Activated naive CD4-positive, alpha-beta T cell treated with anti-CD3 and anti-CD28 coated beads, Interleukin-2, amount 50 U/mL, for 16 hours (primary cell): ENCODE results near the gene ST6GALNAC3.

Experiments
- DNase-seq: peaks from one replicate; pipeline ENCODE4 v3.0.0-alpha.2; 2020

Gene ST6GALNAC3

GRCh38 chr1:76256289-76257223 lies 182.0 kb downstream of the ST6GALNAC3 start:
- DNase-seq: no peak

DNA sequence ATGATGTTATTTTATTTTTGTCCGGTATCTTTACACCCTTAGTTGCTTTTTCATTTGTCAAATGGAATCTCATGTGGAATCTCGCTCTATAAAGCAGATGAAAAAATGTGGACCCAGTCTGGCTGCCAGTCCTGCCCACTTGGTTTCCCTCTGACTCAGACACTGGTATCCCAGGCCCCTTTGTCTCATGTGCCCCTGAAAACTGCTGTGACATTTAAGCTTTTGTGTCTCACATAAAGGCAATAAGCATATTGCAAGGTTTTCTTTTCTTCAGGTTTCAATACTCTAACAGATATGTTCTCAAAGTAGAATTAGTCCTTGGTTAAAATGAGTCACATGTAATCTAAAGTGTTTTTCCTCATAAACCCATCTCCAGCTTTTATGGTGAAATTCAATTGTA lies 183.3 kb downstream of the ST6GALNAC3 start:
- peak; percentile 38 for DNase-seq

- DNase-seq: no peak
Measured at GRCh38 chr1:76259270-76259669, 184.7 kb downstream of the ST6GALNAC3 start.

GRCh38 chr1:76260279-76260678 lies 185.7 kb downstream of the ST6GALNAC3 start:
- DNase-seq: no peak

DNA sequence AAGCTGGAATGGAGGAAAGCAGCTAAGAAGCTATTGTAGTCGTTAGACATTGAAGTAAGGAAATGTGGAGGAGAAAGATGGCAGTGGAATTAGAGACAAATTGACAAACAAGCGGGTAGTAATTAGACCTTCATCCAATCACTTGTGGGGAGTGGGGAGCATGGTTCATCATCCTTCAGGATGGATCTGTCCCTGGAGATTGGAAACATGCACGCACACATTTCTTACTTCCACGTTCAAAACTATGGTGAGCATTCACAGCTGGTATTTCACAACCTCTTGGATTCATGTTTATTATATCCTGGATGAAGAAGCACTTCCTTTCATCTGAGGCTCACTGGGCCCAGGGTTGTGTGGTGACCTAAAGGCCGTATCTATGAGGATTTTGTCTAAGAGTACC lies 188.1 kb downstream of the ST6GALNAC3 start:
- no peak for DNase-seq

DNA sequence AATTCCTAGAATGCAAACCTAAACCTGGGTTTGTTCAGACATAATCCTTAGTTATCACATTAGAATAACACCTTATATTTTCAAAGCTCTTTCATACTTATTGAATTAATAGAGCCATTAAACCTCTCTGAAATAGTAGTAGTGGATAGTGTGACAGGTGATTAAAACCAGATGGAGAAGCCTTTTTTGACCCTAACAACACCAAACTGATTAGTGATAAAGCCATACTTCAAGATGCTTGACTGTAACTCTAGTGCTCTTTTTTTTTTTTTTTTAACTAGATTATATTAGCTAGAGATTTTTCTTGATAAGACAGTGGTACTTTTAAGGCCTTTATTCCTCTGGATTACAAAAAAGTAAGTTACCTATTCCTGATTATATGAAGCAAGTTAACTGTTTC lies 190.1 kb downstream of the ST6GALNAC3 start:
- DNase-seq: no peak

GRCh38 chr1:76266762-76267161 lies 192.2 kb downstream of the ST6GALNAC3 start:
- no peak for DNase-seq

- DNase-seq: no peak
Measured at GRCh38 chr1:76267631-76268030, 193.1 kb downstream of the ST6GALNAC3 start.

DNA sequence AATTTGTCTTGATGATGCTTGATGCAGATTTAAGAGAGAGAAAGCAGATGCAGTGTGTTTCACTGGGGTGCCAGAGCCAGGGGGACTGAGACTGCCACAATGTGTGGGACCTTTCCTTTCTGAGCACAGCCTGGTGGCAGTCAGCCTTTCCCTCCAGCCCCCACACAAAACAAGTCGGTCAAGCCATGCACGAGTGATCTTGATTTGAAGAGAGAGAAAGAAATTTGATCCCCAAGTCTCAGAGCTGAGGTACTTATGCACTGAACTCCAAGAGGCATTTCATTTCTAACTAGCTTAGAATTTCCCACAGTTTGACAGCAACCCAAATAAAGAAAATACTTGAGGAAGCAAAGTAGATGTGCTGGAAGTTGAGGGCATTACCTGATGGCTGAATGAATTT lies 193.8 kb downstream of the ST6GALNAC3 start:
- DNase-seq: no peak

DNA sequence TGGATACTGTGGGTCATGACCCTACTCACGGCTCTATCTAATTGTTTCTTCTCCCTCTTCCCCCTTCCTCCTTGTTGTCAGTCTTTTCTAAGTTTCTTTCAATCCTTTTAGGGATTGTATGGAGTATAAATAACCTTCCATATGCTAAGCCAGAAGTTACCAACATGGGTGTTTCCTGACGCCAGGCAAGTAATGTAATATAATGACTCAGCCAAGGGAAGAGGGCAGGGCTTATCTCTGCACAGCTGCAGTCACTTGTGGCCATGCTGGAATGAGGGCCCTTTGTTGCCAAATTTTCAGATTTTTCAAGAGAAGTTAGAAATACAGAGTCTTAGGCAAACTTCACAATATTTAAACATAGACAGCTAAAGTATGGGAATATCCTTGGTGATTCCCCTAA lies 194.6 kb downstream of the ST6GALNAC3 start:
- DNase-seq: no peak

DNA sequence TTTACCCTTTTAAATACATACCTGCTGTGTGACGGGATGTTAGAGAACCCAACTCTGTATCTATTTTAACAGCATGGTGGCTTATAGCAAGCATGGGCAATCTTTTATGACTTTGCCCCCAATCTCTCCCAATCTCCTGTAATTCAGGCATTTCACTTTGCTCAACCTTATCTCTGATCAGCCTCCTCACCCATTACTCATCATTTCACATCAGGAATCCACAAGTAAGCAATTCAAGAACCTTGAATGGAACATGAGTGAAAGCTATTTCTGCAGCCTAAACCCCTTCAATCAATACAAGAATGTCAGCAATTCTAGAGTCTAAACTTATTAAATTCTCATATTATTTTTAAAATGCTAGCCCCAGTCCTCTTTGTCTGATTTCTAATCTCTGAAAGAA lies 199.8 kb downstream of the ST6GALNAC3 start:
- no peak for DNase-seq

DNA sequence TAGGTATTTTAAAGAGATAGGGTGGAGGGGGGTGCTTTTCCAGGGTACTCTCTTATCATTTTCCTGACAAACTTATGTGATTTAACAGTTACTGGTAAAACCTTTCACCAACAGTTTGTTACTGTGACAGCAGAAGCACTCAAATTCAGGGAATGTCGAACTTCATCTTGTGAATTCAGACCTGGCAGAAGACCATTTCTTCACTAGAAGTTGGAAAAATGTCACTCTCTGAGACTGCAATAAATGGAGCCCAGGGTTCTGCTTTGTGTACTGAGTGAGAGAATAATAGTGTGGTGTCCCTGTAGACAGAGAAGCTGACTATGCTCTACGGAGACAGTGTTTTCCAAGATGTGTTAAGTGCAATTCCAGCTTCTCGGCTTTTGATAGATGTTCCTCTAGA lies 200.2 kb downstream of the ST6GALNAC3 start:
- no peak for DNase-seq

- DNase-seq: no peak
Measured at GRCh38 chr1:76278711-76279100, 204.2 kb downstream of the ST6GALNAC3 start.

DNA sequence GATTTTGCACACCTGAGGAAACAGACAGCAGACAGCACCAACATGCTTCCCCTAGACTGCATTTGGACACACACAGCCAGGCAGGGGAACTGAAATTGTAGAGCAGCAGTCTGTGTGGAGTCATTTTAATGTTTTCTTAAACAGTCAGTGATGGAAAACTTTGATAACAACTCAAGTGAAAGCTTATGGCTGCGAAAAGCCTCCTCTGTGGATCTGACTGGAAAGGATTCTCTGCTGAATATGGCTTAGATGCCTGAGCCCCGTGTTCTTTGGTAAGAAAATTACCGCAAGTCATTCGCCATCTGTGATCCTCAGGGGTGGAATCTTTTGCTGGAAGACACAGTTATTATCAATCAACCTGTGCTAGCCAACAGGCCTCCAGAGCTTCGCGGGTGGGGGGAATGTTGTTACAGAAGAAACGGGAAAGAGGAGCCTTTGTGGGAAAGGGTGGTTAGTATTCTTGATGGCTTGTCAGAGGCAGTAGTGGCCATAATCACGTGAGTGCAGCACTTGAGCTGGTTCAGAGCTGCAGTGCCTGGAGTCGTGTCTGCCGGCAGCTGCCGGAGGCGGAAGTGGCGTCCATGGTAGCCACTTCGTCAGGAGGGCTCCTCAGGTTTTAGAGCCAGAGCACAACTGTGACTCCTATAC lies 204.7 kb downstream of the ST6GALNAC3 start:
- DNase-seq: no peak

DNA sequence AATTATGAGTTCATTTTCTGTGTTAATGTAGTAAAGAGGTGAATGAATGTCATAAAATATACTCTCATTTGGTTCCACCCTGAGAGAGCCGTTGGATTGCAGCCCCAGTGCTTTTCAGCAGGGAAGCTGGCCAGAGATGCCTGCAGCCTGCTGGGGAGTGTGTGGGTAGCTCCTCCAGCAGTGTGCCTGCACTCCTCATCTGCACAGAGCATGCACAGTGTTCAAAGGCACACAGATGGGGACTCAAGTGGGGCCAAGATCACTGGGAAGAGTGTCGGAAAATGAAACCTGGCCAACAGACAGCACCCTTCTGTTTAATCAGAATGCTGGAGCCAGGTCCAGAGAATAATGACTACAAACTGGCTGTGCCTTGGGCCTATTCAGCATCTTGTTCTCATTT lies 206.8 kb downstream of the ST6GALNAC3 start:
- no peak for DNase-seq

- no peak for DNase-seq
Measured at GRCh38 chr1:76284842-76285241, 210.3 kb downstream of the ST6GALNAC3 start.

DNA sequence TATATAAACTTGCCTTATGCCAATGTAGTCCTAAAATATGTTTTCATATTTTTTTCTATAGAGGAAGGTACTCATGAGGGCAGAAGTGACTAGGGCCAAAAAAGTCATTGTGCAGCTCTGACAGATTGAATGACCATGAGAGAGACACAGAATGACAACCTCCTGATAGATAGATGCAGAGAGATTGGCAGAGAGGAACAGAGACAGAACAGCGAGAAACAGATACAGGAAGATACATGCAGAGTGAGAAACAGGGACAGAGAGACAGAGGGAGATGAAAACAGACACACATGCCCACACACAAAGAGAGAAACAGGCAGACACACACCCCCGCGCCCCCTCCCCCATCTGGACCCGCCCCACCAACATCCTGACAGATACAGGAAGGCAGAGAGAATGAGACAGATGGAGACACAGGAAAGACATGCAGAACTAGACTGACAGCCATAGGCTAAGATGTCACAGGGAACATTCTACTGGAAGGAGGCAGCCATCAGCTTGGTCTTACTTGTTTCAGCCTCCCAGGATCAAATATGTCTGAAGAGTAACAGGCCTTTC lies 211.1 kb downstream of the ST6GALNAC3 start:
- DNase-seq: peak; percentile 13

GRCh38 chr1:76287917-76288316 lies 213.4 kb downstream of the ST6GALNAC3 start:
- no peak for DNase-seq

- no peak for DNase-seq
Measured at GRCh38 chr1:76288758-76289483, 214.4 kb downstream of the ST6GALNAC3 start.

DNA sequence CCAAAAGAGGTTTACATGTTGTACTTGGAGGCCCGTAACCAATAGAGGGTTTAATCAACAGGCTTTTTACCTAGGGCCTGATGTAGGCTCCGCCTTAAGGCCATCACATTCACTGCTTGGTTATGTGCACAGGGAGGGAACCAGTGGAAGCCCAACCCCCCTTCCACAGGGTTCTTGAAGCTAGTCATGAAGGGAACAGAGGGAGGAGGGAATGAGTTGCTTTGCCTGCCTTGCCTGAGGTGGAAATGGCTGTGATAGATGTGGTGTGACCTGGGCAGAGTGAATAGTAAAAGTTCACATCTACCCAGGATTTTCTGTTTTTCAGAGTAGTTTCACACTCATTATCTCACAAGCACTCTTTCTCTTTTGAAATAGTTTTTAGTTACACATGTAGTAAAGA lies 215.1 kb downstream of the ST6GALNAC3 start:
- peak; percentile 12 for DNase-seq

DNA sequence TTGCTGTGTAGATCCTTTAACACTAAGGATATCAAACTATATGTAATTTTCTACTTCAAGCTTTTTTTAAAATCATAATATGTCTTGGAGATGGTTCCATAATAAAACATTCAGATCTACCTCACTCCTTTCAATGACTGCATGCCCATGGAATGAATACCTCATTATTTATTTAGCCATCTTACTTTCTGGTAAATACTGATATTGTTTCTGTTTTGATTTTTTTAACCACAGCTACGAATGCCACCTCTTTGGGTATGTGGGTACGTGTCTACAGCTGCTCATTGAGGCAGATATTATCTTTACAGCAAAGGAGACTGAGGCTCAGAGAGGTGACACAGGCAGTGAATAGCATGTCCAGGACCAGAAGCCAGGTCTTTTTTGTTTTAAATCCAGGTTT lies 215.7 kb downstream of the ST6GALNAC3 start:
- DNase-seq: no peak

DNA sequence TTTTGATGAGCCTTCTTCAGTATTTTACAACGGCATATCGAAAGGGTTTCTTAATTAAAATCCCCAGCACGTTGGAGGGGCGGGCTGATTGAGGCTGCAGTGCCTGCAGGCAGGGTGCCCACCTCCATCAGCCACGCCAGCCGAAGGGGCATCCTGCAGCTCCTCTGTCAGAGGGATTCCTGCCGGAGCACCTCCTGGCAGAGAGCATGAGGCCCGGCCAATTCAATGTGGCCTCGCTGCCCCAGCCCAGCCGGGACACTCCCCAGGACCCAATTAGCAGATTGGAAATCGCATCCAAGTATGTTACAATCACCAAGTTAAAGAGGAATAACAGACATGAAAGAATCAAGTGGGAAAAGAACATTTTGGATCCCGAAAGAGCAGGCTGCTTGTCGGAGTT lies 216.6 kb downstream of the ST6GALNAC3 start:
- DNase-seq: no peak

GRCh38 chr1:76291737-76292136 lies 217.2 kb downstream of the ST6GALNAC3 start:
- no peak for DNase-seq
